Left hindlimb (tissue), 1 donor: Measurements from ENCODE around the gene RAB10.

Experiments
- DNase-seq: peaks from one replicate; pipeline ENCODE4 v3.0.0-alpha.2; 2018

Gene RAB10

DNA sequence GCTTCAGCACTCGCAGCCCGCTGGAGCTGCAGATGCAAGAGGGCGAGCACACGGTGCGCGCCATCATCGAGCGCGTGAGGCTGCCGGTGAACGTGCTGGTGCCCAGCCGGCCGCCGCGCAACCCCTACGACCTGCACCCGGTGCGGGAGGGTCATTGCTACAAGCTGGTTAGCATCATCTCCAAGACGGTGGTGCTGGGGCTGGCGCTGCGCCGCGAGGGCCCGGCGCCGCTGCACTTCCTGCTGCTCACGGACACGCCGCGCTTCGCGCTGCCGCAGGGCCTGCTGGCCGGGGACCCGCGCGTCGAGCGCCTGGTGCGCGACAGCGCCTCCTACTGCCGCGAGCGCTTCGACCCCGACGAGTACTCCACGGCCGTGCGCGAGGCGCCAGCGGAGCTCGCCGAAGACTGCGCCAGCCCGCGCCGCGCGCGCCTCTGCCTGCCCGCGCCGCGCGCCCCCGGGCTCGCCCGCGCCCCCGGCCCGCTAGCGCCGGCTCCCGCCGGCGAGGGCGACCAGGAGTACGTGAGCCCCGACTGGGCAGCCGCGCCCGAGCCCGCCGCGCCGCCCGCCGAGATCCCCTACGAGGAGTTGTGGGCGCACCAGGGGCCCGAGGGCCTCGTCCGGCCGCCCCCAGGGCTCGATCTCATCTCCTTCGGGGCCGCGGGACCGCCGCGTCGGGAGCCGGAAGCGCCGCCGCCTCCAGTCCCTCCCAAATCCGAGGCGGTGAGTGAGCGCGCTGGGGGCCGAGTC, 150.8 kb downstream of the RAB10 start:
- DNase-seq = peak; percentile 90

DNA sequence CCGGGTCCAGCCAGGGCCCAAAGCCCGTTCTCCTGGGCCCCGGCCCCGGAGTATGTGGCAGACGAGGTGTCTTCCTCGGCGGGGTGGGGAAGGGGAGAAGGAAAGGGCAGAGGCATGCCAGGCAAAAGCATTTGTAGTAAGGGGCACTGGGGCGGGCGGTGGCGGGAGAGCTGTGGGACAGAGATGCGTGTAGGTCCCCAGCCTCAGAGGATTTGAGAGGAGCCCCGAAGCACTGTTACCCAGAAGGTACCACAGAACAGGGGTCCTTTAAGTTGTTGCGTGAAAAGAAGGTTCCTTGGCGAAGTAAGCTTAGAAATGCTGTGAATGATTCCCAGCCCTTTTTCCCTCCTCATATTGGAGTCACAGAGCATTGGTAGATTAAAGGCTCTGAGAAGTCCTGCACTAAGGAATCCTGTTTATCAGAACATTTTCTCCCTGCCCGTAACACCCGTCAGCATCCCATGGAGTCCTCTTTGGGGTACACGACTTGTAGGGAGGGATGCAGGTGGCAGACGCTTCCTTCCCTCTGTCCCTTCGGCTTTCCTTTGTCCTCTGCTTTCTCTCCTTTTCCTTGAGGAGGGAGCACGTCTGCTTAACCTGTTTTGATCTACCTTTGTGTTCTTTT, 151.5 kb downstream of the RAB10 start:
- DNase-seq = no peak

DNA sequence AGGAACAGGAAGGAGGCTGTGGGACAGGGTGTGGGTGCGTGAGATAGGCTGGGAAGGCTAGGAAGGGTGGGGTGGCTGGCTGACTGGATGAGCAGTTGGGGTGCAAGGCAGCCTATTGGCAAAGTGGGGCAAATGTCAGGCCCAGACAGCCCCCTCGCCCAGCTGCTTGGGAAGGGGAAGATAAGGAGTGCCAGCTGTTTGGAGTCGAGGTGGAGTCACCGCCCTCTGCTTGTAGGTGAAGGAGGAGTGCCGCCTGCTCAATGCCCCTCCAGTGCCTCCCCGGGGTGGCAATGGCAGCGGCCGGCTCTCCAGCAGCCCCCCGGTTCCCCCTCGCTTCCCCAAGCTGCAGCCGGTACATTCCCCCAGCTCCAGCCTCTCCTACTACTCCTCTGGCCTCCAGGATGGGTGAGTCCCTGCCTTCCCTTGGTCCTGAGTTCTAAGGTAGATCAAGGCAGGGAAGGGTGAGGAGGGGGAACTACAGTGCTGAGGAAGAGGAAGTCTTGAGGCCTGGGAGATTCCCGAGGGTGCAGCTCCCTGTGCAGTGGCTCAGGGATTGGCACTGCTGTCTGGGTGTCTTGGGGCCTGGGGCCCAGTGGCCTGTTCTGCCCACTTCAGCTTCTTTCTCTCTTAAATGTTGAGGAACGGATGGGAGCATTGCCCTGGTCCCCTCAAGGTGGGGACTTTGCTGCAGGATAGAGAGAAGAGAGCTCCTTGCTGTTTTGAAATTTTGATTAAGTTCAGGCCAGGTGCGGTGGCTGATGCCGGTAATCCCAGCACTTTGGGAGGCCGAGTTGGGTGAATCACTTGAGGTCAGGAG, 152.3 kb downstream of the RAB10 start:
- no peak for DNase-seq
